Coronary artery (tissue), 2 donors: ENCODE data around the gene G0S2.
"Not testable (repeated sequence)": the region's sequence is repeated elsewhere in the genome, so short reads cannot be mapped to it uniquely, and the experiment has no call there.

Source experiments
- DNase-seq: peaks from one replicate; pipeline ENCODE4 v3.0.0-alpha.2; 2017; ENCODE audit warnings: low spot score
- H3K27ac ChIP-seq, 2 donors: fragments of 200-600 bp; sonication (generic); one replicate each; pipeline ENCODE4 v1.5.1; 2016 to 2019
- H3K4me3 ChIP-seq: fragments of 200-600 bp; sonication (generic); 2 replicates; pipeline ENCODE4 v1.5.1; 2016; ENCODE audit warnings: mild to moderate bottlenecking, moderate library complexity
- CTCF ChIP-seq: fragments of 200-600 bp; sonication (generic); IDR thresholded peaks from one replicate; pipeline ENCODE4 v1.5.1; 2019; ENCODE audit warnings: antibody characterized with exemption

The G0S2 gene

GRCh38 chr1:209692745-209693504, 17.7 kb downstream of the G0S2 start:
- no peak for DNase-seq
- H3K4me3 ChIP-seq: no peak overlapping the region
- peak overlapping the region in 1 of 2 donors; percentile 28 for H3K27ac ChIP-seq
- TF ChIP-seq CTCF: peak; percentile 72

- no peak overlapping the region for H3K27ac ChIP-seq
- H3K4me3 ChIP-seq: no peak overlapping the region
- no peak for TF ChIP-seq CTCF
- no peak for DNase-seq
Observed at GRCh38 chr1:209696673-209697072, 21.5 kb downstream of the G0S2 start.

GRCh38 chr1:209697126-209697525, 21.9 kb downstream of the G0S2 start:
- no peak for DNase-seq
- TF ChIP-seq CTCF: no peak
- H3K27ac ChIP-seq: no peak overlapping the region
- H3K4me3 ChIP-seq: no peak overlapping the region

GRCh38 chr1:209700686-209701085, 25.5 kb downstream of the G0S2 start:
- H3K4me3 ChIP-seq, H3K27ac ChIP-seq, DNase-seq: not testable (repeated sequence)

GRCh38 chr1:209702832-209703231, 27.6 kb downstream of the G0S2 start:
- H3K27ac ChIP-seq: no peak overlapping the region
- no peak for DNase-seq
- TF ChIP-seq CTCF: no peak
- H3K4me3 ChIP-seq: no peak overlapping the region

- no peak overlapping the region for H3K27ac ChIP-seq
- DNase-seq: no peak
Observed at GRCh38 chr1:209703834-209704504, 28.8 kb downstream of the G0S2 start.

GRCh38 chr1:209704584-209704983, 29.4 kb downstream of the G0S2 start, which contains the start of gene HSD11B1:
HSD11B1 (plus strand) TSS chr1:209704846; CDS start chr1:209704943, 97 bp downstream.
- peak within 1 kb of the TSS in 1 of 2 donors; percentile 61 for H3K27ac ChIP-seq
- DNase-seq: peak; percentile 85
- no peak for TF ChIP-seq CTCF
- peak within 1 kb of the TSS; percentile 37 for H3K4me3 ChIP-seq

More at GRCh38 chr1:209703834-209704504, 28.8 kb downstream of the G0S2 start:
- no peak overlapping the region for H3K4me3 ChIP-seq
- no peak for TF ChIP-seq CTCF
